H1 (cell line): Measurements from ENCODE around the gene TMEM221. TPM values are rescaled to one million over a fixed set of nuclear protein-coding genes. Genes with fewer than 3 reads are reported as not detected.

Experiments
- BACH1 ChIP-seq: IDR thresholded peaks from 2 replicates; pipeline ENCODE4 v1.6.1; 2012; ENCODE audit warnings: low read length, improper control_type of control experiment
- CBX5 ChIP-seq: fragments of 300-800, 300-1000 bp; sonication (generic); IDR thresholded peaks from 2 replicates; pipeline ENCODE4 v1.7.1; 2016; ENCODE audit warnings: antibody characterized with exemption, low read length, low read depth
- CEBPB ChIP-seq: IDR thresholded peaks from 2 replicates; pipeline ENCODE4 v1.6.1; 2012; ENCODE audit warnings: low read depth, low read length
- GTF2F1 ChIP-seq: IDR thresholded peaks from 2 replicates; pipeline ENCODE4 v1.6.1; 2012; ENCODE audit warnings: low read depth, low read length, improper control_type of control experiment, borderline replicate concordance
- HDAC2 ChIP-seq, 2 experiments: fragments of 300-600 bp in 1 of 2; sonication (generic) in 1 of 2; IDR thresholded peaks; 2 replicates each; pipeline ENCODE4 v1.6.1; 2011 to 2012; ENCODE audit warnings: low read depth in 2 of 2, low read length in 2 of 2, mild to moderate bottlenecking in 2 of 2, moderate library complexity in 2 of 2, borderline replicate concordance in 1 of 2, inconsistent platforms in 1 of 2
- SIN3A ChIP-seq, 2 experiments: IDR thresholded peaks in 1 of 2; conservative IDR thresholded peaks in 1 of 2; 2 replicates each; pipeline ENCODE4 v1.6.1; 2011 to 2012; ENCODE audit warnings: low read length in 2 of 2, improper control_type of control experiment in 1 of 2, low read depth in 1 of 2, mild to moderate bottlenecking in 1 of 2
- TAF7 ChIP-seq: optimal IDR thresholded peaks from 2 replicates; pipeline ENCODE3; 2011; ENCODE audit warnings: low read depth, mild to moderate bottlenecking, inconsistent platforms, low read length, moderate library complexity, borderline replicate concordance
- TBP ChIP-seq: IDR thresholded peaks from 2 replicates; pipeline ENCODE4 v1.6.1; 2011; ENCODE audit warnings: low read depth, low read length, improper control_type of control experiment
- YY1 ChIP-seq: IDR thresholded peaks from 2 replicates; pipeline ENCODE4 v1.6.1; 2011; ENCODE audit warnings: low read depth, mild to moderate bottlenecking, low read length
- polyA plus RNA-seq, 7 experiments: library from polyadenylated mRNA; depleted of rRNA in 3 of 7; stranded (reverse) in 5 of 7; unstranded in 2 of 7; fragments of >200 nt in 5 of 7; fragments of 200-250 nt in 2 of 7; gene quantifications; 1 replicate in 5 of 7; 2 replicates in 1 of 7; 4 replicates in 1 of 7; pipeline versions ENCODE4 v1.2.1 to v1.2.3, GENCODE V29; 2011 to 2013; ENCODE audit warnings: missing spikeins in 2 of 7, mixed read lengths in 2 of 7
- total RNA-seq: library from RNA; stranded (reverse); fragmentation: NEBNext Ultra II Directional; extraction: Animal tissue kit (Norgen Biotek cat#: 25700); gene quantifications from 2 replicates; pipeline ENCODE4 v1.2.1, GENCODE V29; 2021
- TF ChIP-seq, protein P1 (sequence below): IDR thresholded peaks from 2 replicates; pipeline ENCODE4 v1.6.1; 2011; ENCODE audit warnings: low read length, improper control_type of control experiment

The TMEM221 gene
- total and polyA plus RNA-seq, 2 of the 8 experiments (the other 6 are each of a cell fraction or from before 2014, with no cell fraction given): 1.4 to 2.0 TPM

DNA sequence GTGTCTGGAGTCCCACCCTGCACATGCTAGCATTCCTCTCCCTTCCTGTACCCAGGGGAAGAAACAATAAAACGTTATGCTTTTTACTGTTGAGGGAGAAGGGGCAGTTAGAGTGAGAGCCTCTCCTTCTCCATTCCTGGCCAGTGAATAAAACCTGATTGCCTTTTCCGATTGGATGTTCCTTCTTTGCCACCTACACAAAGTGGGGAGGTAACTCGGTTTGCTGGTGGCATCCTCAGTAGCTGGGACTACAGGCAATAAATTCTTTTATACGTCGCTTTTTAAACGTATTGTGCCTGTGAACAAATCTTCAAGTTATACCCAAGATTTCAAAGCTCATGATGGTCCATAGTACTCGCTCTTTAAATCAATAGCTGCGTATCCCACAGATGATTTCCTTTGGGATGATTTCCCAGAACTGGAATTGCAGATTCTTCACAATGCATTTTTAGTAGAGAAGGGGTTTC, 29.3 kb downstream of the TMEM221 start (continued):
- TF ChIP-seq SIN3A (conservative IDR thresholded peaks at IDR 0.05 in 1 of 2, IDR thresholded peaks at IDR 0.05 in 1 of 2; ENCODE audit: low read depth in 1 of 2, low read length in 2 of 2) (no peak), TBP (no peak), HDAC2 (IDR thresholded peaks at IDR 0.05; ENCODE audit: borderline replicate concordance in 1 of 2, low read depth in 2 of 2, low read length in 2 of 2) (no peak), CEBPB (no peak), TAF7 (no peak), CBX5 (no peak), BACH1 (no peak), GTF2F1 (no peak), YY1 (no peak)
- TF ChIP-seq, protein P1, sequence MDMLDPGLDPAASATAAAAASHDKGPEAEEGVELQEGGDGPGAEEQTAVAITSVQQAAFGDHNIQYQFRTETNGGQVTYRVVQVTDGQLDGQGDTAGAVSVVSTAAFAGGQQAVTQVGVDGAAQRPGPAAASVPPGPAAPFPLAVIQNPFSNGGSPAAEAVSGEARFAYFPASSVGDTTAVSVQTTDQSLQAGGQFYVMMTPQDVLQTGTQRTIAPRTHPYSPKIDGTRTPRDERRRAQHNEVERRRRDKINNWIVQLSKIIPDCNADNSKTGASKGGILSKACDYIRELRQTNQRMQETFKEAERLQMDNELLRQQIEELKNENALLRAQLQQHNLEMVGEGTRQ: no peak
